OCI-LY7 (cell line): ENCODE results near the gene NIN. TPM values are rescaled to one million over a fixed set of nuclear protein-coding genes. Genes with fewer than 3 reads are reported as not detected.

Experiments
- BruUV-seq: library from RNA; stranded (reverse); fragments of 400-500 nt; replicated peaks from 2 replicates; lab custom pipeline; 2021; lab: Mats Ljungman, UMichigan
- CTCF ChIA-PET: fragments of 300-600 bp; sonication (Branson Sonifier 250); formaldehyde crosslinking; loops from one replicate; lab custom pipeline; 2022; ENCODE audit warnings: antibody characterized with exemption; ENCODE audit not compliant: unreplicated experiment; lab: Charles Lee
- POLR2A ChIA-PET: fragments of 300-600 bp; sonication (Branson Sonifier 250); formaldehyde crosslinking; loops from one replicate; lab custom pipeline; 2022; ENCODE audit warnings: antibody characterized with exemption; lab: Charles Lee
- DNase-seq: peaks from one replicate; pipeline ENCODE4 v3.0.0-alpha.2; 2015; ENCODE audit warnings: low spot score
- H2AFZ ChIP-seq: fragments of 200-600 bp; sonication (generic), shearing (Covaris generic); 2 replicates; pipeline ENCODE4 v1.6.1; 2014; ENCODE audit warnings: mild to moderate bottlenecking, antibody characterized with exemption, low read length, moderate library complexity
- H3K27ac ChIP-seq: fragments of 200-600 bp; sonication (generic); 2 replicates; pipeline ENCODE4 v1.5.1; 2014; ENCODE audit warnings: mixed run types, low read depth, mild to moderate bottlenecking, moderate library complexity, low read length, inconsistent platforms; ENCODE audit not compliant: poor library complexity, severe bottlenecking
- H3K36me3 ChIP-seq: fragments of 200-600 bp; sonication (generic); 2 replicates; pipeline ENCODE4 v1.6.1; 2014; ENCODE audit warnings: mild to moderate bottlenecking, antibody characterized with exemption, low read length, moderate library complexity, mixed read lengths; ENCODE audit not compliant: insufficient read depth
- H3K4me1 ChIP-seq: fragments of 200-600 bp; sonication (generic); 2 replicates; pipeline ENCODE4 v1.5.1; 2014; ENCODE audit warnings: mild to moderate bottlenecking, low read length; ENCODE audit not compliant: insufficient read depth, poor library complexity, severe bottlenecking
- H3K4me2 ChIP-seq: fragments of 200-600 bp; sonication (generic); 2 replicates; pipeline ENCODE4 v1.6.1; 2014; ENCODE audit warnings: mild to moderate bottlenecking, low read length
- H3K4me3 ChIP-seq: fragments of 200-600 bp; sonication (generic); 2 replicates; pipeline ENCODE4 v1.5.1; 2014; ENCODE audit warnings: mild to moderate bottlenecking, low read depth, low read length; ENCODE audit not compliant: poor library complexity, severe bottlenecking
- H3K79me2 ChIP-seq: fragments of 200-600 bp; sonication (generic); 2 replicates; pipeline ENCODE4 v1.6.1; 2016; ENCODE audit warnings: low read depth, mild to moderate bottlenecking, low read length, moderate library complexity, mixed read lengths; ENCODE audit not compliant: insufficient read depth
- H3K9me2 ChIP-seq: fragments of 200-600 bp; sonication (generic); 2 replicates; pipeline ENCODE4 v1.6.1; 2016; ENCODE audit warnings: mild to moderate bottlenecking, low read length, mixed read lengths; ENCODE audit not compliant: insufficient read depth
- H3K9me3 ChIP-seq: fragments of 200-600 bp; sonication (generic); 2 replicates; pipeline ENCODE4 v1.6.1; 2014; ENCODE audit warnings: mild to moderate bottlenecking, mixed run types, low read length, mixed read lengths
- H4K20me1 ChIP-seq: fragments of 200-600 bp; sonication (generic); 2 replicates; pipeline ENCODE4 v1.6.1; 2014; ENCODE audit warnings: mild to moderate bottlenecking, antibody characterized with exemption, low read length, moderate library complexity, mixed read lengths; ENCODE audit not compliant: insufficient read depth
- EZH2phosphoT487 ChIP-seq: fragments of 200-600 bp; sonication (generic); IDR thresholded peaks from 2 replicates; pipeline ENCODE4 v1.6.1; 2018; ENCODE audit warnings: low read depth, borderline replicate concordance, mild to moderate bottlenecking, mixed run types, antibody characterized with exemption, low read length, moderate library complexity, mixed read lengths
- intact Hi-C: fragments of 100-400 bp; cut with micrococcal nuclease; formaldehyde crosslinking; loops from one replicate; pipeline ENCODE4 v1.10.0; 2022; ENCODE audit not compliant: unreplicated experiment
- total RNA-seq, 2 experiments: library from RNA; depleted of rRNA in 1 of 2; stranded (reverse); fragments of >200 nt in 1 of 2; shearing (Covaris generic) in 1 of 2; gene quantifications; 2 replicates each; pipeline ENCODE4 v1.2.3, GENCODE V29; 2014 to 2022
- TF ChIP-seq, protein P1 (sequence below): fragments of 200-600 bp; sonication (generic); conservative IDR thresholded peaks from 2 replicates; pipeline ENCODE4 v1.5.1; 2014; ENCODE audit warnings: mild to moderate bottlenecking, antibody characterized with exemption, low read length, moderate library complexity, mixed read lengths

NIN gene
- total RNA-seq, 2 experiments from 2014 or later = 95.3 to 189 TPM

DNA sequence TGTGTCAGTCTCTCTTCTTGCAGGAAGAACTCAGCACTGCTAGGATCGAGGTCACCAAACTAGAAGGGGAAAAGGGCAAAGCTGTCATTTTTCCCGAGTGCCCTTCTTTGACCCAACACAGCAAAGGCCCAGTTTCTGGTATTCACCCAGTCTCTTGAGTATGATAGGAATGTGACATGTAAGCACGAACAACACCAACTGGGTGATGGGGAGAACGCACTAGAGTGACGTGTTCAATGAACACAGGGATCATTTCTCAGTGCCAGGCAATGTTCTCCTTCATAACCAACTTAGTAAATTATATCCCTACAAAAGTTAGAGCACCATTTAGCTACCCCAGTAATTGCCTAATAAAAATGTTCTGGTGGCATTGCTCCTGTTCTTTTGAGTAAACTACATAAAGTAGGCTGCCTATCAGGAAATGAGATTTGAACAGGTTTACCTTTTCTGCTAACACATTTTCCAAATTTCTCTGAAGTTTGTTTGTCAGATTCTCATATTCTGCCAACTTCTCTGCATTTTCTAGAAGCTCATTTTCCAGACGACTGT is 64.5 kb downstream of the NIN start:
- H3K4me3 ChIP-seq = no peak overlapping the region
- no peak for DNase-seq
- no peak overlapping the region for H2AFZ ChIP-seq
- intact Hi-C loops = no loop called here
- no peaks in the 10 kb centered on the region for H3K9me3 ChIP-seq
- ChIA-PET CTCF (no interaction called here), POLR2A (interaction anchor here (0.9 to 3.3 kb wide), 6 partner anchors 8 to 110 kb away, joined by 3 to 24 read pairs (median 4); no protein-coding TSS in a partner anchor)
- BruUV-seq = no TSS peak
- no peak overlapping the region for H3K4me2 ChIP-seq
- H3K27ac ChIP-seq = no peak overlapping the region
- TF ChIP-seq, protein P1, sequence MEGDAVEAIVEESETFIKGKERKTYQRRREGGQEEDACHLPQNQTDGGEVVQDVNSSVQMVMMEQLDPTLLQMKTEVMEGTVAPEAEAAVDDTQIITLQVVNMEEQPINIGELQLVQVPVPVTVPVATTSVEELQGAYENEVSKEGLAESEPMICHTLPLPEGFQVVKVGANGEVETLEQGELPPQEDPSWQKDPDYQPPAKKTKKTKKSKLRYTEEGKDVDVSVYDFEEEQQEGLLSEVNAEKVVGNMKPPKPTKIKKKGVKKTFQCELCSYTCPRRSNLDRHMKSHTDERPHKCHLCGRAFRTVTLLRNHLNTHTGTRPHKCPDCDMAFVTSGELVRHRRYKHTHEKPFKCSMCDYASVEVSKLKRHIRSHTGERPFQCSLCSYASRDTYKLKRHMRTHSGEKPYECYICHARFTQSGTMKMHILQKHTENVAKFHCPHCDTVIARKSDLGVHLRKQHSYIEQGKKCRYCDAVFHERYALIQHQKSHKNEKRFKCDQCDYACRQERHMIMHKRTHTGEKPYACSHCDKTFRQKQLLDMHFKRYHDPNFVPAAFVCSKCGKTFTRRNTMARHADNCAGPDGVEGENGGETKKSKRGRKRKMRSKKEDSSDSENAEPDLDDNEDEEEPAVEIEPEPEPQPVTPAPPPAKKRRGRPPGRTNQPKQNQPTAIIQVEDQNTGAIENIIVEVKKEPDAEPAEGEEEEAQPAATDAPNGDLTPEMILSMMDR = no peak
- H3K9me2 ChIP-seq = no peaks in the 10 kb centered on the region
- no peaks in the 10 kb centered on the region for H4K20me1 ChIP-seq
- H3K36me3 ChIP-seq = peaks cover 97% of the 10 kb centered on the region
- no peaks in the 10 kb centered on the region for H3K4me1 ChIP-seq
- H3K79me2 ChIP-seq = no peaks in the 10 kb centered on the region

DNA sequence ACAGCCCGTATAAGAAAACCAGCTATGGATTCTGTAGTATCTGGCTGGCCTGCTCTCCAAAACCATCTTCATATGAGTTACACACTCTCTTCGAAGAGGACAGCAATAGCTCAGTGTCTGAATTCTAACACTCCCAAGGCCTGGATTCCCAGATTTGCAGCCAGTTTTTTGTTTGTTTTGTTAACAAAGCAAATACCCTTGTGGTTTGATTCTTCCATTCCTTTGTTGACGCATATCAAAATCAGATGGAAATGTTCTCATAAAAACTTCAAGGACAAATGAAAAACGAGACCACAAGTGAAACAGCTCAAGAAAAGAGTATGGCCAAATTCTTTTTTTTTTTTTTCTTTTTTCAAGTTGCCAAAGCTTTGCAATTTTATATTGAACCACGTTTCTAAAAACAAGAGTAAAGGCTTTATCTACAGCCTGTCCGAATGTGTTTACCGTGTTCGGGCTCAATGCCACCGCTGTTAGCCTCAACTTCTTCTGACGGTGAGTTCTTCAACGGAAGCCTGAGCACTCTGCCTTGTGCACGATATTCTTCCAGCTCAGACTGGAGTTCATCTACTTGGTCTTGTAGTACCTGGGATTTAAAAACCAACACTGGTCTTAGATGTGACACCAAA is 67.5 kb downstream of the NIN start:
- H3K9me3 ChIP-seq = no peaks in the 10 kb centered on the region
- H4K20me1 ChIP-seq = no peaks in the 10 kb centered on the region
- H3K27ac ChIP-seq = no peak overlapping the region
- no peaks in the 10 kb centered on the region for H3K4me1 ChIP-seq
- POLR2A ChIA-PET = interaction anchor here (0.8 to 2.4 kb wide), 8 partner anchors 9 to 201 kb away, joined by 3 to 13 read pairs (median 4); no protein-coding TSS in a partner anchor
- TF ChIP-seq EZH2phosphoT487 = no peak
- TF ChIP-seq, protein P1 = no peak
- DNase-seq = no peak
- no TSS peak for BruUV-seq
- peaks cover 94% of the 10 kb centered on the region for H3K36me3 ChIP-seq
- H3K79me2 ChIP-seq = no peaks in the 10 kb centered on the region
- H3K4me3 ChIP-seq = no peak overlapping the region
- H3K9me2 ChIP-seq = no peaks in the 10 kb centered on the region
- H3K4me2 ChIP-seq = no peak overlapping the region
- intact Hi-C loops = no loop called here
- H2AFZ ChIP-seq = no peak overlapping the region
- CTCF ChIA-PET = interaction anchor here (0.9 kb wide), 1 partner anchor 97 kb away, joined by 3 read pairs; no protein-coding TSS in a partner anchor

DNA sequence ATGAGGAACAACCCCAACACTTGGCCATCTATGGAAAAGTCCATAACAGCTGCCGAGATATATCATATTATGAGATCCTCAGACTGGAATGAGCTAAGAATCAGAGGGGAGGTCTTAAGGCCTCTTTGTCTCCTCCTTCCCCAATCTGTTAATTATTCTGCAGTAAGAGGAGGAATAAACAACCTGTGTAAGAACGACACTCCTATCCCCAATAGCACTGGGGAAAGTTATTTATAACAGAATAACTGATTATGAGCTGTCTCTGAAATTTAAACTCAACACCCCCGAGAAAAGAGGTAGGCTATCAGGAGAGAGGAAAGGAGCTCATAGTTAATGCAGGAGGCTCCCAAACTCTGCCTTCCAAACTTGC is 68.0 kb downstream of the NIN start:
- Histone ChIP-seq H3K79me2 (no peaks in the 10 kb centered on the region), H3K9me3 (no peaks in the 10 kb centered on the region), H4K20me1 (no peaks in the 10 kb centered on the region), H3K4me1 (no peaks in the 10 kb centered on the region), H3K27ac (no peak overlapping the region), H3K9me2 (no peaks in the 10 kb centered on the region), H2AFZ (no peak overlapping the region), H3K36me3 (peaks cover 94% of the 10 kb centered on the region), H3K4me2 (no peak overlapping the region), H3K4me3 (no peak overlapping the region)
- ChIA-PET CTCF (interaction anchor here (0.9 kb wide), 1 partner anchor 97 kb away, joined by 3 read pairs; no protein-coding TSS in a partner anchor), POLR2A (interaction anchor here (0.8 to 2.4 kb wide), 10 partner anchors 9 to 202 kb away, joined by 3 to 13 read pairs (median 4); no protein-coding TSS in a partner anchor)
- TF ChIP-seq, protein P1 = no peak
- TF ChIP-seq EZH2phosphoT487 = no peak
- intact Hi-C loops = no loop called here
- no TSS peak for BruUV-seq
- no peak for DNase-seq
